Bronchial epithelial cell (primary cell): ENCODE measurements around the gene ZNF281. TPM values are rescaled to one million over a fixed set of nuclear protein-coding genes. Genes with fewer than 3 reads are reported as not detected.

Source experiments
- DNase-seq: peaks from one replicate; pipeline ENCODE4 v3.0.0-alpha.2; 2010; ENCODE audit warnings: low read depth
- FAIRE-seq: peaks from 2 replicates; lab custom pipeline; 2011; peaks lifted over from hg19 to GRCh38; lab: Jason Lieb, UNC
- H3K27me3 ChIP-seq: 2 replicates; pipeline ENCODE4 v1.5.1; 2011; ENCODE audit warnings: low read length; ENCODE audit not compliant: control insufficient read depth, insufficient read depth
- H3K36me3 ChIP-seq: 2 replicates; pipeline ENCODE4 v1.5.1; 2011; ENCODE audit warnings: low read length; ENCODE audit not compliant: control insufficient read depth, insufficient read depth
- H3K4me3 ChIP-seq: 2 replicates; pipeline ENCODE4 v1.5.1; 2011; ENCODE audit warnings: mild to moderate bottlenecking, low read depth, low read length, control low read depth
- CTCF ChIP-seq: IDR thresholded peaks from 2 replicates; pipeline ENCODE4 v1.5.1; 2011; ENCODE audit warnings: mild to moderate bottlenecking, moderate library complexity, low read length, control low read depth, inconsistent platforms; ENCODE audit not compliant: insufficient read depth, severe bottlenecking
- total RNA-seq: library from RNA; depleted of rRNA; stranded (reverse); fragments of >200 nt; gene quantifications from 2 replicates; pipeline ENCODE4 v1.2.1, GENCODE V29; 2014

The ZNF281 gene
- total RNA-seq: 16.6 and 18.4 TPM in 2 replicates

DNA sequence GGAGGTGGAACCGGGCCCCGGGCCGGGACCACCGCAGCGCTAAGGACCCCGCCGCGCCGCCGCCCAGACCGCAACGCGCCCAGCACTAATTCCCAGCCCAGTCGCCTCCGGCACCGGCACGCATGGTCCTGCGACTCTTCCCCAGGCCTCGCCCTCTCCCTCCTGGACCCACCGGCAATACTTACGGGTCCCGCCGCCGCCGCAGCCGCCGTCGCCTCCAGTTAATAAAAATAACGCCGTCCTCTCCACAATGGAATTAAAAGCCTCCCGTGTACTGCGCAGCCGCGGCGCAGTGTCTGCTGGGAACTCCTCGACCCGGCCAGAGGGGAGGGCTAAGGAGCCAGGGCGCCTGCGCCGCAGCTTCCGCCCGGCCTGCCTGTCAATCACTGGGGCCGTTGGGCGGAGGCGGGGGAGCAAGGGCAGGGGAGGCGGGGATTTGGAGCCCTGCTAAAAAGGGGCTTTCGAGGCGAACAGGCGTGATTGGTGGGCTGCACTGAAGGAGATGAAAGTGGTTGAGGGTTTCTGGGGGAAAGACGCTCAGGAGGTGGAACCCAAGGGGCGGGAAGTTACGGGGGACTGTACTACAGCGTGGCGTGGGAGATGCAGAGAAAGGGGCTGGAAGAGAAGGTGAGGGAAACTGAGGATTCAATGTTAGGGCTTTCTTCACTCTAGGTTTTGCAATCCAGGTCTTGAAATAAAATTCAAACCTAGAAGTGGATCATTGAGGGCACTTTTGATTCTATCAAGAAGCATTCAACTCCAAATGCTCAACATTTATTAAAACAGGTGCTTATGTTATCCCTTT lies at the start of gene ZNF281:
ZNF281 (minus strand) TSS at position 276 of the 805 bp plus-strand sequence. CDS start 331 bp downstream, outside the sequence.
- Histone ChIP-seq H3K27me3 (no peaks in the 10 kb centered on the region), H3K4me3 (peak within 1 kb of the TSS; percentile 92), H3K36me3 (peaks cover 6% of the 10 kb centered on the region)
- TF ChIP-seq CTCF: no peak
- FAIRE-seq: no peak
- peak; percentile 86 for DNase-seq

- Histone ChIP-seq H3K4me3 (no peak overlapping the region), H3K36me3 (no peaks in the 10 kb centered on the region), H3K27me3 (no peaks in the 10 kb centered on the region)
- FAIRE-seq (no peak), DNase-seq (no peak)
- TF ChIP-seq CTCF: no peak
These were observed 48.9 kb upstream of the ZNF281 start for GRCh38 chr1:200458780-200459179.

DNA sequence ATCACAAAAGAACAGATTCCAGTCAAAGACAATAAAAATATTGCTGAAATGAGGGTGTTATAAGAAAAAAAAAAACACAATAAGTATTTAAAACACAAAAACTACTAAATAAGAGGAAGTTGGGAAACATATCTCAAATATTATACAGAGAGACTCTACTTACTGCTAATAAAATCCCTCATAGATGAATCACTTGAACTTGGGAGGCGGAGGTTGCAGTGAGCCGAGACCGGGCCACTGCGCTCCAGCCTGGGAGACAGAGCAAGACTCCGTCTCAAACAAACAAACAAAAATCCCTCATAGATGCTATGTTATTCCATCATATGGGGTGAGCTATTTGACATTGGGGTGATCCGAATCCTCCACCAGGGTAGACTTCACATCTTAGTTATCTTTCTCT lies 48.0 kb upstream of the ZNF281 start:
- H3K36me3 ChIP-seq: no peaks in the 10 kb centered on the region
- FAIRE-seq (no peak), DNase-seq (no peak)
- no peak overlapping the region for H3K4me3 ChIP-seq
- no peaks in the 10 kb centered on the region for H3K27me3 ChIP-seq
- TF ChIP-seq CTCF: no peak

DNA sequence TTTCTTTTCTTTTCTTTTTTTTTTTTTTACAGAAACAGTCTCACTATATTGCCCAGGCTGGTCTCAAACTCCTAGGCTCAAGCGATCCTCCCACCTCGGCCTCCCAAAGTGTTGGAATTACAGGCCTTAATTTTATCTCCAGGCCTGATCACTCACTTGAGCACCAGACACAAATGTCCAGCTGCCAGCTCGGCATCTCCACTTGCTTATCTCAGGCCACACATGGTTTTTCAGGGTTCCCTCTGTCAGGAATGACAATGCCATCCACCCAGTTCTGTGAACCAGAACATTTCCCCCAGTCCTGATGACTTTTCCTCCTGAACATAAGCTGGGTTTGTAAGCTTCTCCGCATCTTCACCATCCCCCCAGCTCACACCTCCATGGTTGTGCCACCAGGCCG lies 44.6 kb upstream of the ZNF281 start:
- FAIRE-seq (no peak), DNase-seq (no peak)
- no peaks in the 10 kb centered on the region for H3K27me3 ChIP-seq
- TF ChIP-seq CTCF: no peak
- H3K36me3 ChIP-seq: no peaks in the 10 kb centered on the region
- no peak overlapping the region for H3K4me3 ChIP-seq

GRCh38 chr1:200453553-200453905 lies 43.7 kb upstream of the ZNF281 start:
- FAIRE-seq (no peak), DNase-seq (no peak)
- TF ChIP-seq CTCF: no peak
- no peaks in the 10 kb centered on the region for H3K36me3 ChIP-seq
- H3K27me3 ChIP-seq: no peaks in the 10 kb centered on the region
- no peak overlapping the region for H3K4me3 ChIP-seq
